GM23338 (cell line): Measurements from ENCODE around the gene TSC22D2. TPM values are rescaled to one million over a fixed set of nuclear protein-coding genes. Genes with fewer than 3 reads are reported as not detected.

Experiments used
- ATAC-seq: fragments of 200-7000 bp; cut with Tn5 transposase; 3 replicates; pipeline ENCODE4 v1.9.1; 2020
- DNase-seq: peaks from one replicate; pipeline ENCODE4 v3.0.0-alpha.2; 2015; ENCODE audit warnings: low spot score
- H2AFZ ChIP-seq: fragments of 200-600 bp; sonication (generic); 2 replicates; pipeline ENCODE4 v1.8.0; 2016; ENCODE audit warnings: antibody characterized with exemption, mild to moderate bottlenecking, moderate library complexity
- H3F3A ChIP-seq: fragments of 200-600 bp; sonication (generic); replicated peaks from 2 replicates; pipeline ENCODE4 v1.8.0; 2017; ENCODE audit warnings: antibody characterized with exemption, mixed run types, low read depth
- H3K27ac ChIP-seq: fragments of 200-600 bp; sonication (generic); 2 replicates; pipeline ENCODE4 v1.6.1; 2016; ENCODE audit warnings: low read depth
- H3K27me3 ChIP-seq: fragments of 200-600 bp; sonication (generic); 2 replicates; pipeline ENCODE4 v1.8.0; 2016; ENCODE audit warnings: mild to moderate bottlenecking, mixed run types, moderate library complexity; ENCODE audit not compliant: insufficient read depth
- H3K36me3 ChIP-seq: fragments of 200-600 bp; sonication (generic); 2 replicates; pipeline ENCODE4 v1.8.0; 2016; ENCODE audit warnings: mild to moderate bottlenecking; ENCODE audit not compliant: insufficient read depth
- H3K4me1 ChIP-seq: fragments of 200-600 bp; sonication (generic); 2 replicates; pipeline ENCODE4 v1.8.0; 2016; ENCODE audit warnings: mild to moderate bottlenecking, moderate library complexity; ENCODE audit not compliant: insufficient read depth
- H3K4me2 ChIP-seq: fragments of 200-600 bp; sonication (generic); 2 replicates; pipeline ENCODE4 v1.7.1; 2017; ENCODE audit warnings: mixed run types
- H3K4me3 ChIP-seq: fragments of 200-600 bp; sonication (generic); 2 replicates; pipeline ENCODE4 v1.6.1; 2016; ENCODE audit warnings: mixed run types
- H3K79me2 ChIP-seq: fragments of 200-600 bp; sonication (generic); replicated peaks from 2 replicates; pipeline ENCODE4 v1.8.0; 2017; ENCODE audit warnings: mild to moderate bottlenecking; ENCODE audit not compliant: insufficient read depth
- H3K9me2 ChIP-seq: fragments of 200-600 bp; sonication (generic); 2 replicates; pipeline ENCODE4 v1.8.0; 2017; ENCODE audit not compliant: insufficient read depth
- H4K20me1 ChIP-seq: fragments of 200-600 bp; sonication (generic); replicated peaks from 2 replicates; pipeline ENCODE4 v1.8.0; 2017; ENCODE audit warnings: mild to moderate bottlenecking; ENCODE audit not compliant: insufficient read depth
- H3K27ac Mint-ChIP-seq: 2 replicates; pipeline ENCODE4 v1.8.0; 2020; ENCODE audit warnings: inconsistent platforms, mild to moderate bottlenecking, moderate library complexity, mixed read lengths
- H3K27me3 Mint-ChIP-seq: 3 replicates; pipeline ENCODE4 v1.8.0; 2022; ENCODE audit warnings: low read depth, mild to moderate bottlenecking, moderate library complexity, mixed read lengths, inconsistent platforms; ENCODE audit not compliant: insufficient read depth, poor library complexity
- H3K36me3 Mint-ChIP-seq: 3 replicates; pipeline ENCODE4 v1.8.0; 2021; ENCODE audit warnings: low read depth, mild to moderate bottlenecking, inconsistent platforms, moderate library complexity, mixed read lengths
- H3K4me1 Mint-ChIP-seq: 3 replicates; pipeline ENCODE4 v1.8.0; 2020; ENCODE audit warnings: mild to moderate bottlenecking, inconsistent platforms, mixed read lengths
- H3K4me3 Mint-ChIP-seq: 3 replicates; pipeline ENCODE4 v1.8.0; 2021; ENCODE audit warnings: moderate library complexity, mild to moderate bottlenecking, inconsistent platforms, mixed read lengths
- H3K9me3 Mint-ChIP-seq: 3 replicates; pipeline ENCODE4 v1.8.0; 2020; ENCODE audit warnings: moderate library complexity, mild to moderate bottlenecking, inconsistent platforms, mixed read lengths
- CREB1 ChIP-seq: fragments of 250-450 bp; sonication (Bioruptor Pico); IDR thresholded peaks from 2 replicates; pipeline ENCODE4 v1.5.0; 2020; ENCODE audit warnings: low read depth, mild to moderate bottlenecking, moderate library complexity
- CTCF ChIP-seq, 2 experiments: fragments of 200-600 bp in 1 of 2; sonication (generic) in 1 of 2; conservative IDR thresholded peaks; 2 replicates each; pipeline versions ENCODE4 v1.5.1 to v1.6.1; 2016 to 2017; ENCODE audit warnings: antibody characterized with exemption in 2 of 2, low read depth in 2 of 2, mild to moderate bottlenecking in 2 of 2, moderate library complexity in 1 of 2
- EZH2 ChIP-seq: fragments of 200-600 bp; sonication (generic); IDR thresholded peaks from one replicate; pipeline ENCODE4 v1.8.0; 2017; ENCODE audit warnings: antibody characterized with exemption, mild to moderate bottlenecking, low read depth; ENCODE audit not compliant: unreplicated experiment
- EZH2phosphoT487 ChIP-seq: fragments of 200-600 bp; sonication (generic); IDR thresholded peaks from one replicate; pipeline ENCODE4 v1.8.1; 2018; ENCODE audit warnings: antibody characterized with exemption; ENCODE audit not compliant: unreplicated experiment
- JUNB ChIP-seq: IDR thresholded peaks from one replicate; pipeline ENCODE4 v1.6.1; 2016; ENCODE audit warnings: antibody characterized with exemption; ENCODE audit not compliant: unreplicated experiment
- POLR2AphosphoS5 ChIP-seq: IDR thresholded peaks from 2 replicates; pipeline ENCODE4 v1.6.1; 2016; ENCODE audit warnings: antibody characterized with exemption, low read depth
- STAT1 ChIP-seq: IDR thresholded peaks from one replicate; pipeline ENCODE4 v1.6.1; 2016; ENCODE audit warnings: antibody characterized with exemption; ENCODE audit not compliant: unreplicated experiment
- ZNF114 ChIP-seq: fragments of 250-450 bp; sonication (Bioruptor Pico); IDR thresholded peaks from 2 replicates; pipeline ENCODE4 v1.5.0; 2020; ENCODE audit warnings: mild to moderate bottlenecking, moderate library complexity
- ZNF331 ChIP-seq: fragments of 250-450 bp; sonication (Bioruptor Pico); IDR thresholded peaks from 2 replicates; pipeline ENCODE4 v1.5.0; 2020; ENCODE audit warnings: low read depth, mild to moderate bottlenecking, moderate library complexity
- ZNF462 ChIP-seq: fragments of 250-450 bp; sonication (Bioruptor Pico); IDR thresholded peaks from 2 replicates; pipeline ENCODE4 v1.5.0; 2020; ENCODE audit warnings: mild to moderate bottlenecking, moderate library complexity
- polyA plus RNA-seq: library from polyadenylated mRNA; unstranded; fragments of >200 nt; fragmentation: Nextera tagmentation; extraction: Ambion mirVana; gene quantifications from 2 replicates; pipeline ENCODE4 v1.2.1, GENCODE V29; 2016
- total RNA-seq: library from RNA; depleted of rRNA; stranded (reverse); fragments of >200 nt; shearing (Covaris generic); gene quantifications from 2 replicates; pipeline ENCODE4 v1.2.3, GENCODE V29; 2014
- TF ChIP-seq, protein P1 (sequence below): IDR thresholded peaks from one replicate; pipeline ENCODE4 v1.6.1; 2018; ENCODE audit warnings: antibody characterized with exemption; ENCODE audit not compliant: unreplicated experiment

The TSC22D2 gene
- total and polyA plus RNA-seq, 2 experiments from 2014 or later, result 18.6 to 34.2 TPM

DNA sequence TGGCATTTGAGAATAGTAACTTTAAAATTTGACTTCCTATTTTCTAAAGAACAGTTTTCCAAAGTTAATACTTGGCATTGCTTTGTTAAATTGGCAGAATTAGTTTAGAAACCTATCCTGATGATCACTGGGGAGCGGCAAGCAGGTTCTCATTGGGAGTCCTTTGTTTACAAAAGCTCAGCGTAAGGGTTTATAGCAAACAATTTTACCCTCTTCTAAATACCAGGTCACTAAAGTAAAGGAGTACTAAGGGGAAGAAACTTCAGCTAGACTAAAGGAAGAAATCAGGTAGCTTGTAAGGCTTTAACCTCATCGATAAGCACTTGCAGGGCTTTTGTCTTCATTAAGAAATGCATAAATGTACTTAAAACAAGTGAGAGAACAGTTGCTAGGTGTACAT lies 18.2 kb downstream of the TSC22D2 start:
- H3K9me2 ChIP-seq, result no peaks in the 10 kb centered on the region
- no peak overlapping the region for H3K27ac ChIP-seq
- H2AFZ ChIP-seq, result no peak overlapping the region
- H3K4me3 ChIP-seq, result no peak overlapping the region
- Mint-ChIP-seq H3K4me3 (no peak overlapping the region), H3K36me3 (no peaks in the 10 kb centered on the region), H3K4me1 (peaks cover 38% of the 10 kb centered on the region), H3K27ac (no peak overlapping the region), H3K9me3 (no peaks in the 10 kb centered on the region), H3K27me3 (no peaks in the 10 kb centered on the region)
- no peak for DNase-seq
- no peak overlapping the region for H3K4me2 ChIP-seq
- no peak for ATAC-seq
- peaks cover 15% of the 10 kb centered on the region for H3K4me1 ChIP-seq
- no peaks in the 10 kb centered on the region for H3K27me3 ChIP-seq
- TF ChIP-seq, protein P1, sequence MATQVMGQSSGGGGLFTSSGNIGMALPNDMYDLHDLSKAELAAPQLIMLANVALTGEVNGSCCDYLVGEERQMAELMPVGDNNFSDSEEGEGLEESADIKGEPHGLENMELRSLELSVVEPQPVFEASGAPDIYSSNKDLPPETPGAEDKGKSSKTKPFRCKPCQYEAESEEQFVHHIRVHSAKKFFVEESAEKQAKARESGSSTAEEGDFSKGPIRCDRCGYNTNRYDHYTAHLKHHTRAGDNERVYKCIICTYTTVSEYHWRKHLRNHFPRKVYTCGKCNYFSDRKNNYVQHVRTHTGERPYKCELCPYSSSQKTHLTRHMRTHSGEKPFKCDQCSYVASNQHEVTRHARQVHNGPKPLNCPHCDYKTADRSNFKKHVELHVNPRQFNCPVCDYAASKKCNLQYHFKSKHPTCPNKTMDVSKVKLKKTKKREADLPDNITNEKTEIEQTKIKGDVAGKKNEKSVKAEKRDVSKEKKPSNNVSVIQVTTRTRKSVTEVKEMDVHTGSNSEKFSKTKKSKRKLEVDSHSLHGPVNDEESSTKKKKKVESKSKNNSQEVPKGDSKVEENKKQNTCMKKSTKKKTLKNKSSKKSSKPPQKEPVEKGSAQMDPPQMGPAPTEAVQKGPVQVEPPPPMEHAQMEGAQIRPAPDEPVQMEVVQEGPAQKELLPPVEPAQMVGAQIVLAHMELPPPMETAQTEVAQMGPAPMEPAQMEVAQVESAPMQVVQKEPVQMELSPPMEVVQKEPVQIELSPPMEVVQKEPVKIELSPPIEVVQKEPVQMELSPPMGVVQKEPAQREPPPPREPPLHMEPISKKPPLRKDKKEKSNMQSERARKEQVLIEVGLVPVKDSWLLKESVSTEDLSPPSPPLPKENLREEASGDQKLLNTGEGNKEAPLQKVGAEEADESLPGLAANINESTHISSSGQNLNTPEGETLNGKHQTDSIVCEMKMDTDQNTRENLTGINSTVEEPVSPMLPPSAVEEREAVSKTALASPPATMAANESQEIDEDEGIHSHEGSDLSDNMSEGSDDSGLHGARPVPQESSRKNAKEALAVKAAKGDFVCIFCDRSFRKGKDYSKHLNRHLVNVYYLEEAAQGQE, result no peak
- no peak for TF ChIP-seq CTCF (conservative IDR thresholded peaks at IDR 0.05; ENCODE audit: low read depth in 2 of 2)
- TF ChIP-seq ZNF114 (CRISPR knock-in tag), result no peak
- TF ChIP-seq EZH2phosphoT487, result no peak
- no peak for TF ChIP-seq STAT1
- TF ChIP-seq CREB1 (CRISPR knock-in tag), result no peak
- TF ChIP-seq ZNF331 (CRISPR knock-in tag), result no peak
- TF ChIP-seq EZH2, result no peak
- no peak for TF ChIP-seq POLR2AphosphoS5
- TF ChIP-seq ZNF462 (CRISPR knock-in tag), result no peak
- no peak for TF ChIP-seq JUNB
- no peaks in the 10 kb centered on the region for H3K36me3 ChIP-seq
- H4K20me1 ChIP-seq, result peaks cover 12% of the 10 kb centered on the region; the same call in 1 of the 2 replicates
- peaks cover 79% of the 10 kb centered on the region for H3K79me2 ChIP-seq
- no peaks in the 10 kb centered on the region for H3F3A ChIP-seq
